ENCODE results near the gene BNC2. TPM values are rescaled to one million over a fixed set of nuclear protein-coding genes. Genes with fewer than 3 reads are reported as not detected.

BNC2 gene
- total and polyA plus RNA-seq, 2 experiments from 2014 or later: 19.3 to 20.7 TPM

DNA sequence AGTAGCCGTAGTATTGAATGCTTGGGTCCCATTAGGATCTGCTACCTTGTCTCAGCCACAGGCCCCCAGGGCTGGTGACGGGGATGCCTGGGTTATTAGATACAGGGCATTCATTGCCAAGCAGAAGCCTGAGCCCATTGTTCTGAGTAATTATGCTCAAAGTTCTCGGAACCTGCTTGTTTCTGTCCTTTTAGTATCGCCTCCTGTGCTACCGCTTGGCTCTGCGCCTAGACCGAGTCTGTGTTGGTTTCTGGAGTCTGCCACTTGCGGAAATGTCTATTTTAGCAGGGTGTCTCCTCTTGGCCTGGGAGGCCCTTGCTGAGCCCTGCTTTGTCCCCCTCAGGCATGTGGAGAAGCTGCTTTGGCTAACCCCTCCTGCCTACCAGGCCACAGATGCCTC is 506.1 kb downstream of the BNC2 start:
- Histone ChIP-seq H3K36me3 (replicated peaks; ENCODE audit: insufficient read depth, low read depth) (no peaks in the 10 kb centered on the region), H3K4me2 (no peak overlapping the region), H3K79me2 (no peaks in the 10 kb centered on the region), H3K9me3 (ENCODE audit: low read depth) (no peaks in the 10 kb centered on the region), H3K27me3 (no peaks in the 10 kb centered on the region), H3K9me2 (replicated peaks; ENCODE audit: insufficient read depth) (no peaks in the 10 kb centered on the region), H2AFZ (no peak overlapping the region), H3K4me1 (ENCODE audit: insufficient read depth) (no peaks in the 10 kb centered on the region), H3K27ac (no peak overlapping the region), H3K4me3 (no peak overlapping the region), H4K20me1 (ENCODE audit: insufficient read depth, poor library complexity, severe bottlenecking) (no peaks in the 10 kb centered on the region)
- no peak for DNase-seq (ENCODE audit: low spot score)
- no peak for TF ChIP-seq EZH2phosphoT487 (IDR thresholded peaks at IDR 0.05; ENCODE audit: low read depth, severe bottlenecking, unreplicated experiment)
- WGBS (ENCODE audit: low lambda C conversion rate, missing lambda C conversion rate): 80% methylated on average over 8 of the region's 8 CpGs

DNA sequence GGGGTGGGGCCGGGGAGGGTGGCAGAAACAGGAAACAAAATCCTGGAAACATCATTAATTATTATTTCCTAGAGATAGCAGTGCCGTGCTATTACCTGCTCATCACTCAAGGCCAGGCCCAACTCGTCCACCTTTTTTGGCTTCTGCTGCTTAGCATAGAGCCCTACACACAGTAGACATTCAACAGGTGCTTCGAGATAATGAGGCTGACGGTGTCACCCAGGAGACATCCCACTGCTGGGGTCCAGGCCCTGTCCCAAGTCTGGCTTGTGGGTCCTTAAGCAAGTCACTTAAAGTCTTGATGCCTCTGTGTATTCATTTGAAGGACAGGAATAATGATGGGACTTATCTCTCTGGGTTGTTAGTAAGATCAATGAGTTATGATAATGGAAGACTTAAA is 506.6 kb downstream of the BNC2 start:
- Histone ChIP-seq H2AFZ (no peak overlapping the region), H3K79me2 (no peaks in the 10 kb centered on the region), H3K27me3 (no peaks in the 10 kb centered on the region), H3K4me2 (no peak overlapping the region), H3K4me3 (no peak overlapping the region), H3K36me3 (replicated peaks; ENCODE audit: insufficient read depth, low read depth) (no peaks in the 10 kb centered on the region), H3K9me2 (replicated peaks; ENCODE audit: insufficient read depth) (no peaks in the 10 kb centered on the region), H3K4me1 (ENCODE audit: insufficient read depth) (no peaks in the 10 kb centered on the region), H4K20me1 (ENCODE audit: insufficient read depth, poor library complexity, severe bottlenecking) (no peaks in the 10 kb centered on the region), H3K9me3 (ENCODE audit: low read depth) (no peaks in the 10 kb centered on the region), H3K27ac (no peak overlapping the region)
- 83% methylated on average over 5 of the region's 5 CpGs for WGBS (ENCODE audit: low lambda C conversion rate, missing lambda C conversion rate)
- TF ChIP-seq, protein P1, sequence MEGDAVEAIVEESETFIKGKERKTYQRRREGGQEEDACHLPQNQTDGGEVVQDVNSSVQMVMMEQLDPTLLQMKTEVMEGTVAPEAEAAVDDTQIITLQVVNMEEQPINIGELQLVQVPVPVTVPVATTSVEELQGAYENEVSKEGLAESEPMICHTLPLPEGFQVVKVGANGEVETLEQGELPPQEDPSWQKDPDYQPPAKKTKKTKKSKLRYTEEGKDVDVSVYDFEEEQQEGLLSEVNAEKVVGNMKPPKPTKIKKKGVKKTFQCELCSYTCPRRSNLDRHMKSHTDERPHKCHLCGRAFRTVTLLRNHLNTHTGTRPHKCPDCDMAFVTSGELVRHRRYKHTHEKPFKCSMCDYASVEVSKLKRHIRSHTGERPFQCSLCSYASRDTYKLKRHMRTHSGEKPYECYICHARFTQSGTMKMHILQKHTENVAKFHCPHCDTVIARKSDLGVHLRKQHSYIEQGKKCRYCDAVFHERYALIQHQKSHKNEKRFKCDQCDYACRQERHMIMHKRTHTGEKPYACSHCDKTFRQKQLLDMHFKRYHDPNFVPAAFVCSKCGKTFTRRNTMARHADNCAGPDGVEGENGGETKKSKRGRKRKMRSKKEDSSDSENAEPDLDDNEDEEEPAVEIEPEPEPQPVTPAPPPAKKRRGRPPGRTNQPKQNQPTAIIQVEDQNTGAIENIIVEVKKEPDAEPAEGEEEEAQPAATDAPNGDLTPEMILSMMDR (IDR thresholded peaks at IDR 0.05; ENCODE audit: poor library complexity): no peak
- TF ChIP-seq EZH2 (IDR thresholded peaks at IDR 0.05; ENCODE audit: borderline replicate concordance) (no peak), EZH2phosphoT487 (IDR thresholded peaks at IDR 0.05; ENCODE audit: low read depth, severe bottlenecking, unreplicated experiment) (no peak)
- no peak for DNase-seq (ENCODE audit: low spot score)

DNA sequence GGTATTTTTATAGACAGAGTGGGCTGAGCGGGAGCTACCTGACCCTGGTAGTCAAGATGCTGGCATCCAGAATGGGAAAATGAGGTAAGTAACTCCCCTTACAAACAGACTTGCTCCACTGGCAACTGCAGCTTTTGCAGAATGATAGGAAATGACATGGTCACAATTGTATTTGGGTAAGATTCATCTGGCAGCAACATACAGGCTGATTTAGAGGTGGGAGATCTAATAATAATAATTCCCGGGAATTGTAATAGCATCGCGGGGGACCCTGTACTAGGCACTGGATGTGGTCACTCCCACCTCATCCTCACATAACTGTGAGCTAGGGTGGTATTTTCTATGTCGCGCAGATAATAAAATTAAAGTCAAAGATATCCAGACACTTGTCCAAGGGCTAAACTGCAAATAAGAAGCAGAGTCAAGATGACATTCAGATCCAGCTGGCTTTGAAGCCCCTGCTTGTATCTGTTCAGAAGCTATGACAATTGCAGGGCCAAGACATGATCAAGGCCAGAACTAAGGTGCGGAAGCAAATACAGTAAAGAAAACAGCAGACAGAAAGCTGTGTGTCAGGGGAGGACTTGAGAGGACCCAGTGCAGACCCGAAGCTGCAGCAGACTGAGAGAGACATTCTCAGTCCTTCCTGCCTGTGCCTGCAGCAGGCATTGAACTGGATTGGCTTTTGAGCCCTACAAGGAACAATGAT is 507.2 kb downstream of the BNC2 start:
- no peak for DNase-seq (ENCODE audit: low spot score)
- no peaks in the 10 kb centered on the region for H3K79me2 ChIP-seq
- no peaks in the 10 kb centered on the region for H3K27me3 ChIP-seq
- H3K36me3 ChIP-seq (replicated peaks; ENCODE audit: insufficient read depth, low read depth): no peaks in the 10 kb centered on the region
- no peaks in the 10 kb centered on the region for H3K9me2 ChIP-seq (replicated peaks; ENCODE audit: insufficient read depth)
- TF ChIP-seq EZH2phosphoT487 (IDR thresholded peaks at IDR 0.05; ENCODE audit: low read depth, severe bottlenecking, unreplicated experiment) (no peak), EZH2 (IDR thresholded peaks at IDR 0.05; ENCODE audit: borderline replicate concordance) (no peak)
- no peaks in the 10 kb centered on the region for H4K20me1 ChIP-seq (ENCODE audit: insufficient read depth, poor library complexity, severe bottlenecking)
- no peak overlapping the region for H3K4me3 ChIP-seq
- H3K4me2 ChIP-seq: no peak overlapping the region
- H3K4me1 ChIP-seq (ENCODE audit: insufficient read depth): no peaks in the 10 kb centered on the region
- H2AFZ ChIP-seq: no peak overlapping the region
- H3K9me3 ChIP-seq (ENCODE audit: low read depth): no peaks in the 10 kb centered on the region
- WGBS (ENCODE audit: low lambda C conversion rate, missing lambda C conversion rate): 82% methylated on average over 8 of the region's 8 CpGs
- no peak overlapping the region for H3K27ac ChIP-seq

DNA sequence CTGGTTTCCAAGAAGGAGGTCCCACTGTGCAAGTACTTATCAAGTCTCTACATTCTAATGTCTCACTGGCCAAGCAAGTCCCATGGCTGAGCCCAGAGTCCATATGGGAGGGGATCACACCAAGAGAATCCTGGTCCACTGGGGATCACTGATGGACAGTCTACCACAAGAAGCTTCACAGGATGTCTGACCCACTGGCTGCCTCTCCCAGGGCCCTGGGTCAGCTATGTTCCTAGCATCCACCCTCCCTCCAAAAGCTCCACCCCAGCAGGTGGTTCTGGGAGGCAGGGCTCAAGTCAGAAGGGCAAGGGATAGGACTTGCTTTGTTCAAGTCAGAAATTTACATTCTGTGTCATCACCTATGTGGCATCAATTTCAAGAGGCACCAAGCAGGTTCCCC is 508.5 kb downstream of the BNC2 start:
- H4K20me1 ChIP-seq (ENCODE audit: insufficient read depth, poor library complexity, severe bottlenecking): no peaks in the 10 kb centered on the region
- TF ChIP-seq, protein P1 (IDR thresholded peaks at IDR 0.05; ENCODE audit: poor library complexity): no peak
- TF ChIP-seq EZH2 (IDR thresholded peaks at IDR 0.05; ENCODE audit: borderline replicate concordance): no peak
- TF ChIP-seq EZH2phosphoT487 (IDR thresholded peaks at IDR 0.05; ENCODE audit: low read depth, severe bottlenecking, unreplicated experiment): no peak
- no peak for DNase-seq (ENCODE audit: low spot score)
- no peak overlapping the region for H3K4me2 ChIP-seq
- no peak overlapping the region for H3K27ac ChIP-seq
- no peaks in the 10 kb centered on the region for H3K9me3 ChIP-seq (ENCODE audit: low read depth)
- no peak overlapping the region for H3K4me3 ChIP-seq
- no peaks in the 10 kb centered on the region for H3K79me2 ChIP-seq
- H2AFZ ChIP-seq: no peak overlapping the region
- no peaks in the 10 kb centered on the region for H3K9me2 ChIP-seq (replicated peaks; ENCODE audit: insufficient read depth)
- H3K36me3 ChIP-seq (replicated peaks; ENCODE audit: insufficient read depth, low read depth): no peaks in the 10 kb centered on the region
- no peaks in the 10 kb centered on the region for H3K4me1 ChIP-seq (ENCODE audit: insufficient read depth)
- no peaks in the 10 kb centered on the region for H3K27me3 ChIP-seq
